CD4-positive, alpha-beta T cell treated with Interleukin-4 for 1 hour (primary cell): ENCODE measurements around the gene NSD1.
"Not testable (repeated sequence)": the region's sequence is repeated elsewhere in the genome, so short reads cannot be mapped to it uniquely, and the experiment has no call there.

Source experiments
- DNase-seq, 2 donors: peaks; one replicate each; pipeline ENCODE4 v3.0.0-alpha.2; 2020 to 2022

The NSD1 gene

DNA sequence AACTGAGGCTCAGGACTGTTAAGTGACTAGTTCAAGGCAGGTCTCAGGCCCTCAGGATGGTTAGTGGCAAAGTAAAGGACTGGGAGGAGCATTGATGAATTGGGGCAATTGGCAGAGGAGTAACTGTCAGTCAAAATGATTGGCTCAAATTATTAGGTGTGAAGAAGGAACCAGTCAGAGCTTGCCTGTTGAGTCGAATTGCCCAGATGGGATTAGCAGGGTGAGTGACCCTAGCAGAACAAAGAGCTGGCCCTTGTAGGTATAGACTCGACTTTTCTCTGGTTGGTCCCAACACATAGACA, 2.6 kb upstream of the NSD1 start:
- DNase-seq, result no peak

DNA sequence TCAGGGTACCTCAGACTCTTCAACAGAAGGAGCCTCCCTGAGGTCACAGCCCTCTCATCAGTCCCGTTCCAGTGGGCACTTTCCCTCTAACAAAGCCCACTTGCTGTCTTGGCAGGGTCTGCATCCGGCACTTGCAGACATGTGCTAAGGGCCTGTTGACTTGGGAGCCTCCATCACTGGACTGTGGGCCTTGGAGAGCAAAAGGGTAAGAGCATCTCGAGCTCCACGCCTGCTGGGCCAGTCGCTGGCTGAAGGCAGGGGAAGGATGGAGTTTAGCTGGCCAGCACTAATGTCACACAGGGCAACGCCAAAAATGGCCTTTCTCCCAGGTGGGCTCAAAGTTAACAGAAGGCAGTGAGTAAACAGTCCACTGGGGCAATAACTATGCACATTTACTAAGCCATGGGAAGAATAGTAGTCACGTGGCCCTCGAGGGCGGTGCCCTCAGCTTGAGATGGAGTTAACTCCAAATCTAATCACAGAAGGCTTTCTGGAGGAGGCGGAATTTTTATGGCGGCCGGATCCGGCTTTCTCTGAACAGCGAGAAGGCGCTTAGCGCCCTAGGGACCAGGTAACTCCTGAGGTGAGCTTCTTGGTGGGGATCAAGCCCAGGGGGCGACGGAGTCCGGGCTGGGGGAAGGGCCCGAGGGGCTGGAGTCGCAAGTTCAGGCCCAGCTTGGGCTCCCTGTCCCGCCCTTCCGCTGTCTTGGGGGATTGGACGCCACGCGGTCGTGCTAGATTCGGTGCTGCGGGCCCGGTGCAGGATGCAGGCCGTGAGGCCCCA, 2.0 kb upstream of the NSD1 start:
- DNase-seq, result no peak

DNA sequence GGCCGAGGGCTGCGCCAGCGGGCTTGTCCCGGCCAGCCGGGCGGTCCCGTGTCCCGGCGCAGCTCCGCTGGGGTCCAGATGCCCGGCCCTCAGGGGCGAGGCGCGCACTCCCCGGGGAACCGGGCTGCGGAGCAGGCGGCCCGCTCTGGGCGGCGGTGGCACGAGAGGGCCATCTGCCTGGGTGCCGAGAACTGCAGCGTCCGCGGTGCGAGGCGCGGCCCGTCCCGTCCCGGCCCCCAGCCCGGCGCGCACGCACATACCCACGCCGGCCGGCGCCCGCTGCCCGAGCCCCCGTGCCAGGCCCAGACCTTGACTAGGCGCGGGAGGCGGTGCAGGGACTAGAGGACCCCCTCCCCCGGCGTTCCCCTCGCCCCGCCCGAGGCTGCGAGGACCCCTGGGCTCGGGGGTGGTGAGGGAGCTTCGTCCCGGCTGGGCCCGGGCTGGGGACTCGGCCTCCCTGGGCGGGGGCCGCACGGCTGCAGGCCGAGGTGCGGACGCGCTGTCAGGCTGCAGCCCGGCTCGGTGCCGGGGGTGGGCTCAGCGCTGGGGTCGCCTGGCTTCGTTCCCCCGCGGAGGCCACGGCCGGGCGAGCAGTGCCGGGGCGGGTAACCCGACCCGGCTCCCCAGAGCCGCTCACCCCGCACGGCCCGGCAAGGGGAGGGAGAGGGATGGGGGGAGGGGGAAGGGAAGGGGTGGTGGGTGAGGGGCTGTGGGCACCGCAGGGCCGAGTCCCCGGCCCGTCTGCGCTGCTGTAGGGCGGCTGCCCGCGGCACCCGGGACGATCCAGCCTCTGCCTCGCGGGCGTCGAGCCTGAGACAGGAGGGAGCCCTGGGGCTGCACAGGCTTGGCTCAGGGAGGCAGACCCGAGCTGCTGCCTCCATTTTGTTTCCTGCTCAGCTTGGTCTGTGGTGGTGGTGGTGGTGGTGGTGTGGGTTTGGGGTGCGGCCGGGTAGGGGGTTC, 1.2 kb upstream of the NSD1 start:
- peak; percentile 60 to 67 for DNase-seq

DNA sequence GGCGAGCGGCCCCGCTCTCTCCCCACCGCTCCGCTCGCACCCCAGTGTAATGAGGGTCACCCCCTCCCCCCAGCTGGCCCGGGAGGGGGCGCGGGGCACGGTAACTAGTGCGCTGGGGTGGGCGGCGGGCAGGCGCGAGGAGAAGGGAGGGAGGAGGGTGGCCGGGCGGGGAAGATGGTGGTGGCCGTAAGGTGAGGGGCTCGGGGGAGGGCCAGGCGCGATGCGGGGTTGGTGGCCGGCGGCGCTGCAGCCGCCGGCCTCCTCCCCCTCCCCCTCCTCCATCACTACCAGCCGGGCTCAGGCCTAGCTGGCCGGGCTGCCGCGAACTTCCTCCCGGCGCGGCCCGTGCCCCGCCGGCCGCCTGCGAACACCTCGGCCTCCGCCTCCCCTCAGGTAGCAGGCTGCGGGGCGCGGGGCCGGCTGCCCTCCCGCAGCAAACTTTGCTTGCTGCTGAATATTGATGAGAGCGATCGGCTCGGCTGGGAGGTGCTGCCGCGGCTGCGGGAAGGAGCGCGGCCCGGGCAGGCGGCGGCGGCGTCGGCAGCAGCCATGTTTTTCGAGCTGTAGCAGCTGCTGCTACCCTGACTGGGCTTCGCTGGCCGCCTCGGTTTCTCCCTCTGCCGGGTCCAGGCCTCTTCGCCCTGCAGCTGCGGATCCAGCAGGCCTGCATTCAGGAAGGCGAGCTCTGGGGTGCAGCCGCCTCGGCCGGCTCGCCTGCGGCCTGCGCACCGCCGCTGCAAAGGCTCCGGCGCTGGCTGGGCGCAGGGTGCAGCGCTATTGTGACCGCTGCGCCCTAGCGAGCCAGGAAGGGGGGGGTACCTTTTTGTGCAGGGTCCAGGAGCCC, 502 bp downstream of the NSD1 start:
- DNase-seq, result peak; percentile 47 to 51

DNA sequence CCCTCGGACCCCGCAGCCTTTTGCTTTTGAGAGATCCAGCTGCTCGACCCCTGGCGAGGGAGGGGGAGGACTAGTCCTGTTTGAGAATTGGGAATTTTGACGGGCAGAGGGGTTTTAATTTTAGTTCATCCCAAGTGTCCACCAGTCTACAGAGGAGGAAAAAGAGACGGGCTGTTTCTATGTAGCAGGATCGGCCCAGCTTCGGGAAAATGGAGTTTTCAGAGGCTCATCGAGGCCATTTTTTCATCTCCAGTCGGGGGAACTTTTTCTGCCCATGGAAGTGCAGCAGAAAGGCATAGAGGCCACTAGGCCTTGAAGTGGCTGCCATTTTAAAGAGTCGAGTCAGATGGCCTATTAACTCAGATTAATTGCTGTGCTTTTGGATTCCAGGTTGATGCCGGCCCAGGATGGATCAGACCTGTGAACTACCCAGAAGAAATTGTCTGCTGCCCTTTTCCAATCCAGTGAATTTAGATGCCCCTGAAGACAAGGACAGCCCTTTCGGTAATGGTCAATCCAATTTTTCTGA, 1.2 kb downstream of the NSD1 start:
- DNase-seq, result no peak

DNA sequence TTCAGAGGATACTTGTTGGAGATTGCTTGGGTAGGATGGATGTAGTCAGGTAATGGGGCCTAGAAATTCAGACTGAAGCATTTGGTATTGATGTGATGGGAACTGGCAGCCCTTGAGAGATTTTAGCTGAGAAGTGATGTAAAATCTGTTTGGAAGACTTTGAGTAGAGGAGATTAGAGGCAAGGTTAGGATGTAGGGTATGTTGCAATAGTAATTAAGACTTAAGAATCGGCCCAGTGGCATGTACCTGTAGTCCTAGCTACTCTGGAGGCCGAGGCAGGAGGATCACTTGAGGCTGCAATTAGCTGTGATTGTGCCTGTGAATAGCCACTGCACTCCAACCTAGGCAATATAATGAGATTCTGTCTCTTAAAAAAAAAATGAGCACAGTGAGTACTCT, 6.7 kb downstream of the NSD1 start:
- no peak for DNase-seq

DNA sequence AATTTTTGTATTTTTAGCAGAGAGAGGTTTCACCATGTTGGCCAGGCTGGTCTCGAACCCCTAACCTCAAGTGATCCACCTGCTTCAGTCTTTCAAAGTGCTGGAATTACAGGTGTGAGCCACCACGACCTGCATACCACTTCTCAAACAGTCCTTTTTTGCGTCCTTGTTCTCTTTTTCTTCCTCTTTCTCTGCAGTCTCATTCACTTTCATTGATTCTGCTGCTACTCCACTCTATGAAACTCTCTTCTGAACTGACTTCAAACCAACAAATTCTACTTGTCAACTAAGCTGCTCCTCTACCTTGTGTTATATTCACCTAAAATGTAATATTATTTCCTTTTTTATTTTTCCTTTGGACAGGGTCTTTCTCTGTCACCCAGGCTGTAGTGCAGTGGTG, 7.9 kb downstream of the NSD1 start:
- no peak for DNase-seq

DNA sequence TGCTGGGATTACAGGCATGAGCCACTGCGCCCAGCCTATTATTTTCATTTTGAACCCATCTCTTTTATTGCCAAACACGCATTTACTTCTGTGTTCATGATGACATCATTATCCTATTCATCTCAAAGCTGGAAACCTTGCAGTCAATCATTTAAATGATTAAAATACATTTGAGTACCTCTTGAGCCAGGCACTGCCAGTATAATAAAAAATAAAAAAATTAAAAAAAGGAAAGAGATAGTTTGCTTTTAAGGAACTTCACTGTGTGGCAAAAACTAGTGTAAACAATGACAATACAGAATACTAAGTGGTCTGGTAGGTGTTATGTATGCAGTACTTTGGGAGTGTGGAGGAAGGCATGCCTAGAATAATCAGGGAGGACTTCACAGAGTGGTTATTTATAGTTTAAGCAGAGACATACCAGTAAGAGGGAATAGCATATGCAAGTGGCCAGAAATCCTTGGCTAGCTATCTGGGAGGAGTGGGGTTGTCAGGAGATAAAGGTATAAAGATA, 8.6 kb downstream of the NSD1 start:
- no peak for DNase-seq

DNA sequence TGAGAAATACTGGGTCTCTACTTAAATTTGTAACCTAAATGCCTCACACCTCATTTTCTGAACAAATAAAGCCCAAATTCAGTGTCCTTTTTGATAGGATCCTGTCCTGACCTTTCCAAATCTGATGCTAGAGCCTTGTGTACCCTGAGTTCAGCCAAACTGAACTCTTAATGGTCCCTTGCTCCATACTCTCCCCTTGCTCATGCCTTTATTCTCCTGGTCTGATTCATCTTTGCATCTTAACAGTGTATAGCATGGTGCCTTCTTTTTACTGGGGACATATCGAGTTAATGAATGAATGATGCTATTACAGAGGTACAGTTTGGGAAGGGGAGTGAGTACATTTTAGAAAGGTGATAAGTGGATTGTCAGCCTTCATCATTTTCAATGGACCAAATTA, 9.2 kb downstream of the NSD1 start:
- DNase-seq, result no peak

DNA sequence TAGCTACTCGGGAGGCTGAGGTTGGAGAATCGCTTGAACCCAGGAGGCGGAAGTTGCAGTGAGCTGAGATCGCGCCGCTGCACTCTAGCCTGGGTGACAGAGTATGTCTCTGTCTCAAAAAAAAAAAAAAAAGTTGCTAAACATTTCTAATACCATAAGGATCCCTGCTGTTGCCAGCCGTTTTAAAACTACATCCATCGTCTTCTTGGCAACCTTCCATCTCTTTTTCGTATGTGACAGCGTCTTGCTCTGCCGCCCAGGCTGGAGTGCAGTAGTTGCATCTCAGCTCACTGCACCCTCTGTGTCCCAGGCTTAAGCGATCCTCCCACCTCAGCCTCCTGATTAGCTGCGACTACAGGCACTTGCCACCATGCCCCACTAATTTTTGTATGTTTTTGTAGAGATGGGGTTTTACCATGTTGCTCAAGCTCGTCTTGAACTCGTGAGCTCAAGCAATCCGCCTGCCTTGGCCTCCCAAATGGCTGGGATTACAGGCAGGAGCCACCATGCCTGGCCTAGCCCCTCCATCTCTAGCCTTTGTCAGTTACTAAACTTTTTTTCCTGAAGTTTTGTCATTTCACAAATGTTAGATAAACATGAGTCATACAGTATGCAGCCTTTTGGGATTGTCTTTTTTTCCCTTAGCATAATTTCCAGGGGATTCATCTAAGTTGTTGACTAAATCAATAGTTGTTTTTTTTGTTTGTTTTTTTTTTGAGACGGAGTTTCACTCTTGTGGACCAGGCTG, 13.5 kb downstream of the NSD1 start:
- DNase-seq, result no peak

DNA sequence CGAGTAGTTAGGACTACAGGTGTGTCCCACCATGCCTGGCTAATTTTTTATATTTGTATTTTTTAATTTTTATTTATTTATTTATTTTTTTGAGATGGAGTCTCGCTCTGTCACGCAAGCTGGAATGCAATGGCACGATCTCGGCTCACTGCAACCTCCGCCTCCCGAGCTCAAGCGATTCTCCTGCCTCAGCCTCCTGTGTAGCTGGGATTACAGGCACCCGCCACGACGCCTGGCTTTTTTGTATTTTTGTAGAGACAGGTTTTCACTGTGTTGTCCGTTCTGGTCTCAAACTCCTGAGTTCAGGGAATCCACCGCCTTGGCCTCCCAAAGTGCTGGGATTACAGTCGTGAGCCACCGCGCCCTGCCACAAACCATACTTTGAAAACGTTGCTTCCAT, 16.5 kb downstream of the NSD1 start:
- not testable (repeated sequence) for DNase-seq

DNA sequence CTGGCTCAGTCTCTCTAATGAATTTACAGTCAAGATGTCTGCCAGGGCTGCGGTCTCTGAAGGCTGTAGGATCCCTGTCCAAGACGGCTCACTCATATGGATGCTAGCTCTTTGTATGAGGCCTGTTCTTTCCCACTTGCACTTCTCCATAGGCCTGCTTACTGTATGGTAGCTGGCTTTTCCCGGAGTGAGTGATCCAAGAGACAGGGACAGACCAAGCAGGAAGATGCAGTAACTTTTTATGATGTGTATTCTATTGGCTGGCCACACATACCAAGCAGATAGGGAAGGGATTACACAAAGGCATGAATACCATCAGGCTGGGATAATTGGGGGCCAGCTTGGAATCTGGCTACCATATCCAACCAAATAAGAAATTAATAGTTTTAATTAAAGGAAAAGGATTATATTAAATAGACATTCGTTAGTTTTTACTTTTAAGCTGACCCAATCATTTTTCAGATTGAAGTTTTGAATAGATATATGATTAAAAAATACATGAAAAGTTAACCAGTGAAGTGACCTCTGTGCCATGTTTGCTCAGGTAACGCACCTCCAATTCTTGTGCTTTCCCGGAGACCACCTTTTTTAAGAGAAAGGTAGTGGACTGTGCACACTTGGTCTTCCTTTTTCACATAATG, 20.6 kb downstream of the NSD1 start:
- DNase-seq, result no peak

DNA sequence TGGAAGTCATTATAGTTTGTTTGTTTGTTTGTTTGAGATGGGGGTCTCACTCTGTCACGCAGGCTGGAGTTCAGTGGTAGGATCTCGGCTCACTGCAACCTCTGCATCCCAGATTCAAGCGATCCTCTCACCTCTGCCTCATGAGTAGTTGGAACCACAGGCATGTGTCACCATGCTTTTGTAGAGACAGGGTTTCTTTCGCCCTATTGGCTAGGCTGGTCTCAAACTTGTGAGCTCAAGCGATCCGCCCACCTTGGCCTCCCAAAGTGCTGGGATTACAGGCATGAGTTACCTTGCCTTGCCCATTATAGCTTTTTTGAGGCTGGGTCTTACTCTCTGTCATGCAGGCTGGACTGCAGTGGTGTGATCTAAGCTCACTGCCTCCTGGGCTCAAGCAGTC, 28.8 kb downstream of the NSD1 start:
- no peak for DNase-seq

DNA sequence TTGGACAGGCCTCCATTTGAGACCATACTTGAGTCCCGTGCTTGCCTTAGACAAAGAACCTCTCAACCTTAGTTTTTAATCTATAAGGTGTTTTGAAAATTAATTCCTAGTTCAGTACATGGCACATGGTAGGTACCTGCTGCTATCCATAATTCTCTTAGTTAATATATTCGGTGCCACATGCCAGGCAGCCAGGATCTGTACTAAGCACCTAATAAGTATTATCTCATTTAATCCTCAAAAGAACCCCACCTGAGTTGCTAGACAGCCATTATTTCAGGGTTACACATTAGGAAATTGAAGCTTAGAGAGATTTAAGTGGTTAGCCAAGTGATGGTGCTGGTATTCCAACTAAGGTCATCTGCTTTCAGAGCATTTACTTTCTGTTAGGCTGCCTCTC, 29.9 kb downstream of the NSD1 start:
- DNase-seq, result no peak

DNA sequence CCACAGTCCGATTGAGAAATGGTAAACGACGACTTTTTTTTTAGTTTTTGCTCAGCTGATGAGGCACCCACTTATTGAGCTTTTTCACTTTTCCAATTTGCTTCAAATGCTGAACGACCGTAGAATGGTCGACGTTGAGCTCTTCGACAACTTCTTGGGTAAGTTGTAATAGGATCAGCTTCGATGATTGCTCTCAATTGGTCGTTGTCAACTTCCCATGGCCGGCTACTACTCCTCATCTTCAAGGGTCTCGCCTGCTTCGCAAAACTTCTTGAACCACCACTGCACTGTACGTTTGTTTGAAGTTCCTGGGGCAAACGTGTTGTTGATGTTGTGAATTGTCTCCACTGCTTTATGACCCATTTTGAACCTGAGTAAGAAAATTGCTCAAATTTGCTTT, 35.7 kb downstream of the NSD1 start:
- DNase-seq, result no peak

DNA sequence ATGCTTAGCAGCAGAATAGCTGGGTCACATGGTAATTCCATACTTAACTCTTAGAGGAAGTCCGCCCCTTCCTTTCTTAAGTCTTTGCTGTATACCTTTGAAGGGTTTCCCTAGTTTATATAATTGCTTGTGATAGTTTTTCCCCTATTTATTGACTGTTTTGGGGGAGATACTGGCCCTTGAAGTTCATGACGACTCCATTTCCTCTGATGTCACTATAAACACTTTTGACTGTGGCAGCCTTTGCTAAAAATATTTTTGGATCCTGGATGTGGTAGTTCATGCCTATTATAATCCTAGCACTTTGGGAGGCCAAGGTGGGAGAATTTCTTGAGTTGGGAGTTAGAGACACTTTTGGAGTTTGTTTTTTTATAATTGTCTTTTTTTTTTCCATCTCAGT, 38.4 kb downstream of the NSD1 start:
- DNase-seq, result no peak

DNA sequence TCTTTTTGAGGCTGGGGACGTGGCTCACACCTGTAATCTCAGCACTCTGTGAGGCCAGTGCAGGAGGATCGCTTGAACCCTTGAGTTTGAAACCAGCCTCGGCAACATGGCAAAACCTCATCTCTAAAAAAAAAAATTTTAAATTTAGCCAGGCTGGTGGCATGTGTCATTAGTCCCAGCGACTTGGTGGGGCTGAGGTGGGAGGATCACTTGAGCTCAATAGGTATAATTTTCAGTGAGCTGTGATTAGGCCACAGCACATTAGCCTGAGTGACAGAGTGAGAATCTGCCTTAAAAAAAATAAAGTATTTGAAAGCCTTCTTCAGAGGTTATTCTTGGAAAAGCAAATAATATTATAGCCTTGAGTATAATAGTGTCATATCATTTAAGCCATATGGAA, 41.8 kb downstream of the NSD1 start:
- DNase-seq, result no peak

DNA sequence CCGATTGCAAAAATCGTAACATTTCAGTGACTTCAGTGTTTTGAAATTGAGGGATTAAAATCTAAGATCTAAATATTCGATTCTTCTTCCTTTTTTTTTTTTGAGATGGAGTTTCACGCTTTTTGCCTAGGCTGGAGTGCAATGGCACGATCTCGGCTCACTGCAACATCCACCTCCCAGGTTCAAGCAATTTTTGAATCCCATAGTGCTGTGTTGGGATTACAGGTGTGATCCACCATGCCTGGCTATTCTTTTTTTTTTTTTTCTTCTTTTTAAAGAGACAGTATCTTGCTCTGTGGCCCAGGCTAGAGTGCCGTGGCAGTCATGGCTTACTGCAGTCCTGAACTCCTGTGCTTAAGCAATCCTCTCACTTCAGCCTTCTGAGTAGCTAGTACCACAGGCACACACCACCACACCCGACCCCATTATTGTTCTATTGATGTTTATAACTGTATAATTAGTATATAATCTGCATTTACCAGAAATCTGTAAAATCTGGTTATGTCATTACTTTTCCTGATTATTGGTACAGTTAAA, 42.7 kb downstream of the NSD1 start:
- DNase-seq, result no peak

DNA sequence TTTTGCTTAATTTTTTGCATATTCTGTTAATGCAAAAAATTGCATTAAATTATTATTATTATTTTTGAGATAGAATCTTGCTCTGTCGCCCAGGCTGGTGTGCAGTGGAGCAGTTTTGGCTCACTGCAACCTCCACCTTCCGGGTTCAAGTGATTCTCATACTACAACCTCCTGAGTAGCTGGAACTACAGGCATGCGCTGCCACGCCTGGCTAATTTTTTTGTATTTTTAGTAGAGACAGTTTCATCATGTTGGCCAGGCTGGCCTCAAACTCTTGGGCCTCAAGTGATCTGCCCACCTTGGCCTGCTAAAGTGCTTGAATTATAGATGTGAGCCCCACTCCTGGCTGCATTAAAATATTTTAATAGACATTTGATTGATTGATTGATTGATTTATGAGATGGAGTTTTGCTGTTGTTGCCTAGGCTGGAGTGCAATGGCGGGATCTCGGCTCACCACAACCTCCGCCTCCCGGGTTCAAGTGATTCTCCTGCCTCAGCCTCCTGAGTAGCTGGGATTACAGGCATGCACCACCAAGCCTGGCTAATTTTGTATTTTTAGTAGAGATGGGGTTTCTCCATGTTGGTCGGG, 44.4 kb downstream of the NSD1 start:
- DNase-seq, result not testable (repeated sequence)

DNA sequence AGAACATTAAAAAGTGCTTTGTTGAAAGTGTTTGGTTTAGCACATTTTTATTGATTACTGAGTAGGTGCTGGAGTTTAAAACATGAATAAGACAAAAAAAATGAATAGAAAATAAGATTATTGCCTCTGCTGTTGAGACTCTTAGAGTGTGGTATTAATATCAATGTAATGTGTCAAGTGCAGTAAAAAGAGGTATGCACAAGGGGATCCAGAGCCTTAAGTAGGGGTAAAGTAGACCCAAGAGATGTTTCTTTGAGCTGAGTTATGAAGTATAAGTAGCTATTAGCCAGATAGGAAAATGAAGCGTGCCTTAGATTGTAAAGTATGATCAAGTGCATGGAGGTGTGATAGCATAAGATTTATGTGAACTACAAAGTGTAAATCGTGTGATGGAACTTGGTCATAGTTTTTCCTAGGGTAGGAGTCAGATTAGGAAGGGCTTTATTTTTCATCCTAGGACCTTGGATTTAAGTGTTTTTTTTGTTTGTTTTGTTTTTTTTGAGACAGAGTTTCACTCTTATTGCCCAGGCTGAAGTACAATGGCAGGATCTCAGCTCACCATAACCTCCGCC, 45.2 kb downstream of the NSD1 start:
- no peak for DNase-seq

DNA sequence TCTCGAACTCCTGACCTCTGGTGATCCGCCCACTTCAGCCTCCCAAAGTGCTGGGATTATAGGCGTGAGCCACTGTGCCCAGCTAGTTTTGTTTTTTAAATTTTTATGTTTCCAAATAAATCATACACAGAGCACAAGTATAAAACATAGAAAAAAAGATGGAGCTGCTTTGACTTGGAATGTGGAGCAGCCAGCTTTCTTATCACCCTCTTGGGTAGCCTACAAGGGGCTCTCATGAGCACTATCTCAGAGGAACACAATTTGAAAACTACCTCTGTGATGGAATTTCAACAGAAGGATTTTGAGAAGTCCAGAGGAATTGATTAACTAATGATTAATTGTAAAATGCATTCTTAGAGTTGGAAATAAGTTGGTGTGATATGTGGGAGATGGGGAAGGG, 45.9 kb downstream of the NSD1 start:
- DNase-seq, result no peak
